NCI-H526 (cell line): ENCODE results near the gene TSC2.
A peak's percentile ranks its signal among the peaks of the same experiment; 100 is the strongest.
"Not testable (repeated sequence)": the region's sequence is repeated elsewhere in the genome, so short reads cannot be mapped to it uniquely, and the experiment has no call there.

Experiments used
- DNase-seq, 2 experiments: peaks; one replicate each; lab custom pipeline; 2025; lab: John Stamatoyannopoulos, UW

The TSC2 gene

DNA sequence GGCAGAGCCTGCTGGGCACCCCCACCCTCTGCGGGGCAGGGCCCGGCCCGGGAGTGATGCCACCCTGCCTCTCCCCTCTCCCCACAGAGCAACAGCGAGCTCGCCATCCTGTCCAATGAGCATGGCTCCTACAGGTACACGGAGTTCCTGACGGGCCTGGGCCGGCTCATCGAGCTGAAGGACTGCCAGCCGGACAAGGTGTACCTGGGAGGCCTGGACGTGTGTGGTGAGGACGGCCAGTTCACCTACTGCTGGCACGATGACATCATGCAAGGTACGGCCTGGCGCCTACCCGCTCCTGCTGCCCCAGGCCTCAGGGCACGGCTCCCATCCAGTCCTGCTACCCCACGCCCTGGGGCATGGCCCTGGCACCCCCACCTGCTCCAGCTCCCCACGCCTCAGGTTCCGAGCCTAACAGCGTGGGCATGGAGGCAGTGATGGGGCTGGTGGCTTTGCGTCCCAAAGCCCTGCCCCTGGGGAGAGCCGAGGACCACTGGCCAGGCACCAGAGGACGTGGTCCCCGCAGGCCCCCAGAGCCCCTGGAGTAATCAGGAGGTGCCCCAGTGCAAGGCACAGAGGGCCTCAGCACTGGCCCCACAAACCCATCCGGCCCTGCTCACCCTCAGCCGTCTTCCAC lies 38.4 kb downstream of the TSC2 start:
- DNase-seq, result no peak

DNA sequence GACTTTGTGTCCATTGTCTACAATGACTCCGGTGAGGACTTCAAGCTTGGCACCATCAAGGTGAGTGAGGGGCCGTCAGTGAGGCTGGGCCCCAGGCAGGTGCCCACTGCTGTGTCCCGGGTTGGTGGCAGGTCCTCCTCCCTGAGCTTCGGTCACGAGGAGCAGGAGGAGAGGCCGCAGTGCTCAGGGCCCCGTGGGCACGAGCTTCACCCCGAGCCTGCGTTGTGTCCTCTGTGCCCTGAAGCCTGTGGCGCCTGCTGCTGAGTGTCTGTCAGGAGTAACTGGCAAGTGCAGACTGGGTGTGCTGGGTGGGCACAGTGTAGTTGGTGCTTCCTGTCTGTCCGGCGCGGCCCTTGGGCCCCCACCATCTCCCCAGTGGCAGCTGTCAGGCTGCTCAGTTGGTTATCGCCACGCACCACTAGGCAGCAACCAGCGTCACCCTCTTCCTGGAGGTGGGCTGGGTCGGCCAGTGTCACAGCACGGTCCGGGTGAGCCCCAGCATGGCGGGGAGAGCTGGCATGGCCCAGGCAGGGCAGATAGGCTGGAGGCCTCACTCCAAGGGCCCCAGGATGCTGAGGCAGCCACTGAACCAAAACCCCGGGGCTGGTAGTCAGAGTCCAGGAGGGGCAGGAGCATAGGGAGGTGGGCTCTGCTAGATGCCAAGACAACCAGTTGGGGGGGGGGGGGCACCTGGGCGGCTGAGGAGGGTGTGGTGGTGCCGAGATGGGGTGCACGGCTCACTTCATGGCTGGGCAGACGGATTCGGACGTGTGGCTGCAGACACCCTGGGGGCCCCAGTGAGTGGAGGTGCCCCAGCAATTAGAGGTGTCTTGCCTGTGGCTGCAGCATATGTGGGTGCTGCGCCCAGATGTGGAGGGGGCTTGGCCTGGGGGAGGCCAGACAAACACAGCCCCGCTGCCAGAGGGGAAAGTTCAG lies 39.3 kb downstream of the TSC2 start:
- DNase-seq, result no peak

DNA sequence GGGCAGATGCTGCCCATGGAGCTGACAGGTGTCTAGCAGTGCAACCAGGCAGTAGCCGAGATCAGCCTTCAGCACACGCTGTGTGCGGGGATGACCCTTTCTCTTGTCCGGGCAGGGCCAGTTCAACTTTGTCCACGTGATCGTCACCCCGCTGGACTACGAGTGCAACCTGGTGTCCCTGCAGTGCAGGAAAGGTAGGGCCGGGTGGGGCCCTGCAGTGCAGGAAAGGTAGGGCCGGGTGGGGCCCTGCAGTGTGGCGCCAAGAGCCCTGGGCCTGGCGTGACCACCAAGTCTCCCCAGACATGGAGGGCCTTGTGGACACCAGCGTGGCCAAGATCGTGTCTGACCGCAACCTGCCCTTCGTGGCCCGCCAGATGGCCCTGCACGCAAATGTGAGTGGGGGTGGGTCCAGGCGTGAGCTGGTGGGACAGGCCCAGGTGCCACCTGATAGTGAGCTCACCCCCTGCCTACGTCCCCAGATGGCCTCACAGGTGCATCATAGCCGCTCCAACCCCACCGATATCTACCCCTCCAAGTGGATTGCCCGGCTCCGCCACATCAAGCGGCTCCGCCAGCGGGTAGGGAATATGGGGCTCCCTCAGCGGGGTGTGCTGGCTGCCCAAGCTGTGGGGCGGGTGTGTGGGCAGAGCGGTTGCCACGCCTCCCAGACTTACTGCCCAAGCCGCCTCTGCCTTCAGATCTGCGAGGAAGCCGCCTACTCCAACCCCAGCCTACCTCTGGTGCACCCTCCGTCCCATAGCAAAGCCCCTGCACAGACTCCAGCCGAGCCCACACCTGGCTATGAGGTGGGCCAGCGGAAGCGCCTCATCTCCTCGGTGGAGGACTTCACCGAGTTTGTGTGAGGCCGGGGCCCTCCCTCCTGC lies 40.2 kb downstream of the TSC2 start:
- no peak for DNase-seq

DNA sequence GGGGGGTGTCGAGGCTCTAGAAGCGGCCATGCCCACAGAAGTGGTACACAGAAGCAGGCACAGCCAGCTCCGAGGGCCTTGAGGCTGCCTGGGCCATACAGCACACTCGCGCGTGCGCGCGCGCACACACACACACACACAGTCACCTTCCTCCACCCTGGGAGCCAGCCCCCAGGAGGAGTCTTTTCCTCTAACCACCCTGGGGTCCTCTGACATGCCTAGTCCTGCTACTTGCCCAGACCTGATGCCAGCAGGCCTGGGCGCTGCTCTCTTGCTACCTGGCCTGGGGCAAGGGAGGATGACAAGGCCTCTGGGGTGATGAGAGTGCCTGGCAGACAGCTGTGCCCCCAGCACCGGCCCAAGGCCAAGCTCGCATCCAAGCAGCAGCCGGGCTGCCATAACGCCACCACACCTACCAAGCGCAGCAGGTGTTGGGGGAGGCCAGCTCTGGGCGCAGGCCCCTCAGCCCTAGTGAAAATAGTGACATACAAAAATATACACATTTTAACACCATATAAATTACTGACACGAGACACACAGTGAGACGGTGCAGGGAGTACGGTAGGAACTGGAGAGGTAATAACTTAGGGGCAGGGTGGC lies 41.1 kb downstream of the TSC2 start:
- no peak for DNase-seq

DNA sequence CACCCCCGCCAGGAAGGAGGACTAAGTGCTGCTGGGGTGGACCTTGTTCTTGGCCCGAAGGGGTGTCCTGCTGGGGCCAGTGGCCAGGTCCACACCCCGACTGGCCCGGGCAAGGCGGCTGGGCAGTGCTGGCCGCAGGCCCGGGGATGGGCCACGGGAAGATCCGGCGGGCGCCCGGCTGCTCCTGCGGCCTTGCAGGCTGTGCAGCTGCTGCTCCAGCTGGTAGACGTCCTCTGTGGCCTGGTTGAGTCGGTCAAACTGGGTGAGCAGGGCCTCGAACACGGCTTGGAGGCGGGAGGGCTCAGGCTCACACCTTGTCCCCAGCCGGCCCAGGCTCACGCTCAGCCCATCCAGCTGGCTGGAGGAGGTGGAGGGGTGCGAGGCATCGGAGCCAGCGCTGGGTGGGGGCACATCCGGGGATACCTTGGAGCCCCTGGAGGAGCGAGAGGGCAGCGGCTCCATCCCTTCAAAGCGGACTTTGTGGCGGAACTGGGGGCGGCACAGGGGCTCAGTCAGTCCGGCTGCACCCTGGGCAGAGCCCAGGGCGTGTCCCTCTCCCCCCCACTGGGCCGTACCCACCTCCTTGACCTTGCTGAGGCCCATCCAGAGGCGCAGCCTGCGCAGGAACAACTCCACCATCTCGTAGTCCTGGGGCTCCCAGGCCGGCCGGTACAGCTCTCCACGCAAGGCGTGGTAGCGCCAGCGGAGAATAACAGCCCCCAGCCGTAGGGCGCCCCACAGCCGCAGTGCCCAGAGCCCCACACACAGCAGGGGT lies 42.1 kb downstream of the TSC2 start:
- no peak for DNase-seq

DNA sequence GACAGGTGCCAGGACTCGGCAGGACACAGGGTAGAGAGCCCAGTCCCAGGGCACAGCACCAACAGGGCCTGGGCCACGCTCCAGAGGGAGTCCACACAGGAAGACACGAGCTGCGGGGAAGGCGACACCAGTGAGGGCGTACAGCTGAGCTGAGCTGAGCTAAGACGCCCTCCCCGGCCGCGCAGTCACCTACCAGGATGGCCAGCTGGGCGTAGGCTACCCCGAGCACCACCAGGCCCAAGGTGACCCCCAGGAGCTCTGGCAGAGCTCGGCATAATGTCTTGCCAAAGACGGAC lies 42.6 kb downstream of the TSC2 start:
- no peak for DNase-seq

DNA sequence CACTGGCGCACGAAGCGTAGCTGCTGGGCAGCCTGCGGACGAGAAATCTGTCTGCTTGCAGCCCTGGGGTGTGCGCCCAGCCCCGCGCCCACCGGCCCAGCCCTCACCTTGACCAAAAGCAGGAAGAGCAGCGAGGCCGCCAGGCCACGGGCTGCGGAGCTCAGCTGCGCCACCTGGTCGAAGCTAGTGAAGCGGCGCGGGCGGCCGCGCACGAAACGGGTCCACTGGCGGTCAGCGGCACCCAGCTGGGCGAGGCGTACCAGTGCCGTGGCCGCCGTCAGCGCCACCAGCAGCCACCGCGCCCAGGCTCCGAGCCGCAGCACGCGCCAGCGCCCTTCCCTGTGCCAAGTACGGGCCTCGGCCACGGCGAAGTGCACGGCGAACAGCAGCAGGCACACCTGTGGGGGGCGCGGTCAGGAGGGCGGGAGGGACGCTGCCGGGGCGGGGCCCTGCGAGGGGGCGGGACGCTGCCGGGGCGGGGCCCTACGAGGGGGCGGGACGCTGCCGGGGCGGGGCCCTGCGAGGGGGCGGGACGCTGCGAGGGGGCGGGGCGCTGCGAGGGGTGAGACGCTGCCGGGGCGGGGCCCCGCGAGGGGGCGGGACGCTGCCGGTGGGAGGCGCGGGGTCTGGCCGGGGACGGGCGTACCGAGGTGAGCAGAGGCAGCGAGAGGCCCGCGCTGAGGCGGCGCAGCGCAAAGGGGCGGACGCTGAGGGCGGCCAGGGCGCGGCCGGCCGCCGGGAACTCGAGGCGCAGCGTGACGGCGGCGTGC lies 43.2 kb downstream of the TSC2 start:
- peak; percentile 27 to 96 for DNase-seq

DNA sequence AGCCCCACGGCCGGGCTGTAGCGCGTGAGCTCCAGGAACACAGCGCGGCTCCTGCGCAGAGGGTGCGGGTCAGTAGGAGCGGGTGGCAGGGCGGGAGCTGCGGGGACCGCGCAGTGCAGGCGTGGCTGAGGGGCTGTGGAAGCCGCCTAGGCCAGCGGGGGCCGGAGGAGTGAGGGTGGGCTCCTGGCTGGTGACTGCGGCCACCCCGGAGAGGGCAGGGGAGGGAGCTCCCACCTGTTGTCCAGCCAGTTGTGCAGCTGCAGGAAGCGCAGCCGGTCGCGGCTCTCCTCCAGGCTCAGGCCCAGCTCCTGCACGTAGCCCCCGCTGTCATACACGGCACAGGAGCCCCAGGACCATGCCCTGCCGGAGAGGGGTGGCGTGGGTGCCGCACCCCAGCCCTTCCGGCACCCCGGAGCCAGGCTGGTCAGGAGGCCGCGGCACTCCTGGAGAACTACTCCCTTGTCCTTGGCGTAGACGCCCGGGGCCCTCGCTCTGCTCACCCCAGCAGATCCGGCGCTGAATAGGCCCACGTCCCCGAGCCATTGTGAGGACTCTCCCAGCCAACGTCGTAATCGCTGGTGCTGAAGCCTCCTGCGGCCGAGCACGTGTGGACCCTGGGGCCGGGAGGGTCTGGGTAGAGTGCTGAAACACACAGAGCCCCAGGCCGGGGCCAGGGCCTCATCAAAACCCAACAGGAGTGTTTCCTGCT lies 43.9 kb downstream of the TSC2 start:
- DNase-seq, result no peak

DNA sequence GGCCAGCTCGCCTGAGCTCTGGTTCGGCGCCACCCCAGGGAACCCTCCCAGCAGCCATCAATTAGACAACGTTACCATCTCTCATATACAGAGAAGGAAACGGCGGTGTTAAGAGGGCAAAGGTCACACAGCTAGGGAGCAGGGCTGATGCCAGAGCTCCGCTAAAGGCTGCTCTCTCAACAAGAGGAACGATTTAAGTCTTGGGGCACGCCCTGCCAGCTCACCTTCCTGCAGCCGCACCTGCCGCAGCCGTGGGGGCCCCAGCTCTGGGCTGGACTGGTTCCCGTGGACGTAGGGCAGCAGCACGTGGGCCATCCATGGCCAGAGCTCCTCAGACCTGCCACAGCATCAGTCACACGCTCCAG lies 44.5 kb downstream of the TSC2 start:
- DNase-seq, result no peak

DNA sequence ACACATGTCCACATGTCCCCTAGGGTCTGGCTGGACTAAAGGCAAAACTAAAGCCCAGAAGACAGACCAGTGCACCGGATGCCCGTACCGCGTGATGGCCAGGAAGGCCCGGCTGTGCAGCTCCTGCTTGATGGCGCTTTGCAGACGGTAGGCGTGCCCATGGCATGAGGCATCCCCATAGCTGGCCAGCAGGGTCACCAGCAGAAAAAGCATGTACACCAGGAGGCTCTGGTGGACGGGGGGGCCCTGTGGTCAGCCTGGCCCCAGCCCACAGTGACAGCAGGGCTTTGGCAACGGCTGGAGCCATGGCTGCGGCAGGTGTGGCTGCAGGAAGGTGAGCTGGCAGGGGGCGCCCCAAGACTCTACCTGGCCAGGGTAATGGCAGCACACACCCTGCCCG lies 45.1 kb downstream of the TSC2 start:
- DNase-seq, result no peak

DNA sequence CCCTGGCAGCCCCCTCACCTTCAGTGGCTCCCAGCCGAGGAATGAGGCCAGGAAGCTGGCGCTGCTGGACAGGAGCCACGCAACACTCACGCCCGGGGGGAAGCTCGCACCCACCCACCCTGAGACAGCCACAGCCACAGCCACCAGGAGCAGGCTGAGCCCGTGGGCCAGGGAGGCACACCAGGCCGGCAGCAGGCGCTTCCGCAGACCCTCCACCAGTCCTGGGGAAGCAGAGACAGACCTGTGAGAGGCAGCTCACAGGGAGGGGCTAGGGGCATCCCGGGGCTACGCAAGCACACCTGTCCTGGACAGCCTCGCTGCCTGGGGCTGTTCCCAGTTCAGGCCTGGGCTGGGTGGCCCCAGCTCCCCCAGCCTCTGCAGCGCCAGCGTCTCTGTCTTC lies 46.0 kb downstream of the TSC2 start:
- DNase-seq, result no peak

DNA sequence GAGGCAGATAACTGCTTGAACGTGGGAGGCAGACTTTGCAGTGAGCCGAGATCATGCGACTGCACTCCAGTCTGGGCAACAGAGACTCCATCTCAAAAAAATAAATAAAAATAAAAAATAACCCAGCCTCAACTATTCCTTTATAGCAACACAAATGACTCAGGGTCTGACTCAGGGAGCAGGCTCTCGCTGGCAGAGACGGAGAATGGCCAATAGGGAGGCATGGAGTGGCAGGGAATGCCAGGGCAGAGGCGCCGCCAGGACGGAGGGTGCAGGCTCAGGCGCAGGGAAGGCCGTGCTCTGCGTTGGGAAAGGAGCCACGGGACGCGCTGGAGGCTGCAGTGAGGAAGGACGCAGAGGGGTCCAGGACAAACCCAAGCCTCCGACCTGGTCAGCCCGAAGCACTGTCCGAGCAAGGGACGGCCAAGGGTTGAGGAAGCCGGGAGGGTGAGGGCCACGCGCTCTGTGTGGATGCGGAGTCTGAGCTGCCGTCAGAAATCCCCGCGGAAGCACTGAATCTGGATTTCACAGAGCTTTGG lies 47.6 kb downstream of the TSC2 start:
- no peak for DNase-seq

DNA sequence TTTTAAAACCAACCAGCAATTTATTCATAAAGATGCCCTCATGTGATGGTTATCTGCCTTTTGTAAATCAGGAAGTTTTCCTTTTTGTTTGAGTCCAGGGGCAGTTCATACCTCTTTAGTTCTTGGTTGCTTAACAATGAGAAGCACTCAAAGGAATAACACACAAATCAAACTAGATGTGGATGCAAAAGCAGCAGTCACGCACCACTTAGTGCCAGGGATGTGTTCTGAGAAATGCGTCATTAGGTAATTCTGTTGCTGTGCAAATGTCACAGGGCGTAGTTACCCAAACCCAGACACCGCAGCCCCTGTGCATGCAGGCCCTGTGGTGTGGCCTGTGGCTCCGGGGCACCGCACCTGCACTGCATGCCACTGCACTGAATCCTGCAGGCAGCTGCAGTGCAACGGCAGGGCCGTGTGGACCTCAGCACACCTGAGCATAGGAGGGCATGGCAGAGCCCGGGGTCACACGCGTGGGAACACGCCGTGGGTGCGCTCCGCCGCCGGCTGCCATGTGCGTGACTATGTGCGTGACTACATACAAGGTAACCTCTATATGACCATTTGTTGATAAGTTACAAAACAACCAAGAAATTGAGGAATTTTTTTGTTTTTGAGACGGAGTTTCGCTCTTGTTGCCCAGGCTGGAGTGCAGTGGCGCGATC lies 48.3 kb downstream of the TSC2 start:
- no peak for DNase-seq

DNA sequence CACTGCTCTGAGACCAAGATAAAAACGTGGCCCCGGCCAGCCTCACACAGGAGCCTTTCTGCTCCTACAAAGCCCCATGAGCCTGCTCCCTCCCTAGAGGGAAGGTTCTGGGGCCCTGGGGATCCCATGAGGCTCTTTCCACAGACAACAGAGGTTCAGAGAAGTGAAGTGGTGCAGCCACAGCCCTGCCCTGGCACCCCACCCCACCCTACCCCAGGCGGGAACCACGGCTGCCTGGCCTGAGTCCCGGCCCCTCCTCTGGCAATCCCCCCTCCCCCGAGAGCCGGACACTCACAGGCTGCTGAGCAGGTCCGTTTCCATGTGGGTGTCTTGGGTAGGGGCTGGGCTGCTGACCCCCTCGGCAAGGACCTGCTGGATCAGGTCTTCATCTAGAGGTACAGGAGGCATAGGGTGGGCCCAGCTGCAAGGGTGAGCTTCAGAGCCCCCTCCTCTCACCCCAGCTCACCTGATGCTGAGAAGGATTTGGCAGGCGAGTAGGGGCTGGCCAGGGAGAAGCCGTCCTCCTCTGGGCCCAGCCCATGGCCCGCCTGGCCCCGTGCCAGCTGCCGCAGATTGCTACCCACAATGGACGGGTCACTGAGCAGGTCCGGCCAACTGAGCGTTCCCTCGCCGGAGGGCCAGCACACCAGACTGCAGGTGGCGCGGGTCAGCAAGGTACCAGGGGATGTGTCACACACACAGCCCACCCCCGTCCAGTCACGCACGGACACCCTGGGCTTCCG lies 49.2 kb downstream of the TSC2 start:
- no peak for DNase-seq

DNA sequence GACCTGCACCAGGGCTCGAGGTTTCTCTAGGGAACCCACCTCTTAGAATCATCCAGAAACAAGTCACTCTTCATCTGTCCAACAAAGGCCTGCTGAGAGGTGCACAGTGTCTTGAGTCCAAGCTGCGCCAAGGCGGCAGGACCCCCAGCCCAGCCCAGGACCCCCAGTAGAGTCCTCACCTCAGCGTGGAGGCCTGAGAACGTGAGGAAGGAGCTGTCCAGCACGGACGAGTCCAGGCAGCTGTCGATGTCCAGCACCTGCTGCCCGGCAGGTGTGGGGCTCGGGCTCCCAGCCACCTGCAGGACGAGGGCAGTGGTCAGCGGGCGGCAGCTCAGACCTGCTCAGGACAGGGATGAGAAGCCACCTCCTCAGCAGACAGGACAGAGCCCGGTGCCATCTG lies 49.9 kb downstream of the TSC2 start:
- DNase-seq, result not testable (repeated sequence)

DNA sequence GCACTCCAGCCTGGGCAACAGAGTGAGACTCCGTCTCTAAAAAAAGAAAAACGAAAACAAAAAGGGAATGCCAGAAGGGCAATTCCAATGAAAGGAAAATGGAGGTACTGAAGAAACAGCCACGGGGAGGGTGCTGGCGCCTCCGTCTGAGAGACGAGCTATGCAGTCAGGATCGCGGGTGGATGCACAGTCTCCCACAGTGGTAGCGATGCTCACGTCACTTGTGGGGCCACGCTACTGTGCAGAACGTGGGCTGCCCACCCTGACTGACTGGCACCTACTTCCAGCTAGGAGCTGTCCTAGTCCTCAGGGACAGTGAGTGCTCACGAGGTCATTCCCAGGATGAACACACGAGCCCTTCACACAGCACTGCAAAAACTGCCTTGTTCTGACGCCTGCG lies 53.8 kb downstream of the TSC2 start:
- not testable (repeated sequence) for DNase-seq

DNA sequence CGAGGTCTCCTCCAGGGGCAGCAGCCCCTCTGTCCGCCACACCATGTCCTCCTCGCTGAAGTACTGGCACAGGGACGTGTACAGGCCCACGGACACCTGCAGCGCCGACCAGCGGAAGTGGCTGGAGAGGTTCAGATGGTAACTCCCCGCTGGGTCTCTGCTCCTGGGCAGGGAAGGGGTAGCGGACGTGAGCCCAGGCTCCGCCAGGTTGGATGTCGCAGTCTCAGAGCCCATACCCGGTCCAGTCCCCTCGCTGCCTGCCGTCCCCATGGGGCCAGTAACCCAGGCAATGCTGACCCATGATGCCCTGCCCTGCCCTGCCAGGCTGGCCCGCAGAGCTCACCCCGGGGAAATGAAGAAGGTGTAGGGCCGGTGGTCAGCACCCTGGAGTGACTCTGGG lies 54.7 kb downstream of the TSC2 start:
- no peak for DNase-seq

DNA sequence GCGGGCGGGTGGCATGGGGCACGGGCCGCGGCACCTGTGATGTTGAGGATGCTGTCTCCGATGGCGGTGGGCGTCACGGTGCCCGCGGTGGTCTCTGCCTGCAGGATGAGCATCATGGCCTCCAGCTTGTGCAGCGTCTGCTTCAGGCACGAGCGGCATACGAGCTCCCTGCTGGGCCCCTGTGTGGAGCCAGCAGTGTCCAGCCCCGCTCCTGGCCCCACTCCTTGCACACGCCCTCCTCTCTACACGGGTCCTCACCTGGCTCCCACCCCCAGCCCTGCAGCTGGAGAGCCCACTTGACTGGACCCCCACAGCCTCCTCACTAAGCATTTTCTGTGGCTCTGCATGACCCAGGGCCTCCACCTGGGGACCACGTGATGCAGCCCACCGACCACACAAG lies 56.7 kb downstream of the TSC2 start:
- not testable (repeated sequence) for DNase-seq

DNA sequence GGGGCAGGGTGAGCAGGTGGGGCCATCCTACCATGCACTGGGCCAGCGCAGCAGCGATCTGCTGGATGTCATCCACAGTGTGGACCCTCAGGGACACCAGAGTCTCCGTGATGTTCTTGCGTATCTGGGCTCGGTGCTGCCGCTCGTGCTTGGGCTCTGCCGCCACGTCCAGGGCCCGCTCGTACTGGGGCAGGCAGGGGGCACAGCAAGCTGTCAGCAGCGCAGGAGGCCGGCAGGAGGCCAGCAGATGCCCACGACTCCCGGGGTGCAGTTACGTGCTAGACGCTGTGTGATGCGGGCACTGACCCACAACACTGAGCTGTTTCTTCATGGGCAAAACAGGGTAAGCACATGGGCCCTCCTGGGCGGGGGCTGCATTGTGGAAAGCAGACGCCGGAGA lies 57.5 kb downstream of the TSC2 start:
- not testable (repeated sequence) for DNase-seq
